ENCODE measurements around the gene SERPIND1.

SERPIND1 gene

DNA sequence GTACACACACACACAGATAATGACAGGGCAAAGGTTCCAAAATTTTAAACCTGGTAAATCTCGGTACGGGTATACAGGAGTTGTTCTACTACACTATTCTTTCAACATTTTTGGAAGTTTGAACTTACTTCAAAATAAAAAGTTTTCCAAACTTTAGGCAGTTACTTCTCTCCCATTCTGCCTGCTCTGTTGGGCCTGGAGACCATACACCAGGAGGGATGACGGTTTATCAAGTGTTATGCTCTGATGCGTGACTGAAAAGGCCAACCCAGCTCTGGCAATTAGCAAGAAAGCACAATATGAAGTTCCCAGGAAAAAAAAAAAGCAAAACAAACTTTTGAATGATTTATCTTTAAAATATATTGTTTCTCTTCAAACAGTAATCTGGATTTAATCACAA, 969 bp downstream of the SERPIND1 start:
- H3K4me3 ChIP-seq (replicated peaks; ENCODE audit: low read depth, low read length), result no peak overlapping the region
- H3K27me3 ChIP-seq (replicated peaks; ENCODE audit: control insufficient read depth, insufficient read depth, low read length), result no peaks in the 10 kb centered on the region
- H3K36me3 ChIP-seq (ENCODE audit: control insufficient read depth, insufficient read depth, low read length), result no peaks in the 10 kb centered on the region; the same call in 1 of the 2 replicates
- no peak for TF ChIP-seq CTCF (IDR thresholded peaks at IDR 0.05; ENCODE audit: insufficient read depth, low read length, poor library complexity, severe bottlenecking)
- no peak for DNase-seq (ENCODE audit: extremely low read depth, insufficient read length)

DNA sequence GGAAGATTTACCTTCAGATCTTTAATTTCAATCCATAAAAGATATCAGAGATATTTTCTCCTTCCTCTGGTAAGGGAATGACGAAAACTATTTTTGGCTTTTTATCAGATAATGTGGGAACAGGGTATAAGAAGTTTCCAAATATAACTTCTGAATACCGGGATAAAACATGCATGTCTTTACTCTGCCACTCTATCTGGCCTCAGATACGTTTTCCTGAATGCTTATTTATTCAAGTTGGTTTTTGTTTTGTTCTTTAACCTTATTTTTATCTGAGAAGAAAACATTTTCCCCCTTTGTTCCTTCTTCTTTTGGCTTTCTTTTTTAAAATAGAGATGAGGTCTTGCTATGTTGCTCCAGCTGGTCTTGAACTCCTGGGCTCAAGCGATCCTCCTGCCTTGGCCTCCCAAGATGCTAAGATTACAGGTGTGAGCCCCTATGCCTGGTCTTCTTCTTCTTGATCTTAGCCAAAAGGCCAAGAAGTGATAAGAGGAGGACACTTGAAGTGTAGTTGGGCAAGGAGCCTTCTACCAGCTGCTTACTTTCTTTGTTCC, 1.5 kb downstream of the SERPIND1 start:
- TF ChIP-seq CTCF (IDR thresholded peaks at IDR 0.05; ENCODE audit: insufficient read depth, low read length, poor library complexity, severe bottlenecking), result no peak
- Histone ChIP-seq H3K4me3 (replicated peaks; ENCODE audit: low read depth, low read length) (no peak overlapping the region), H3K36me3 (ENCODE audit: control insufficient read depth, insufficient read depth, low read length) (no peaks in the 10 kb centered on the region; the same call in 1 of the 2 replicates), H3K27me3 (replicated peaks; ENCODE audit: control insufficient read depth, insufficient read depth, low read length) (no peaks in the 10 kb centered on the region)
- no peak for DNase-seq (ENCODE audit: extremely low read depth, insufficient read length)

- TF ChIP-seq CTCF (IDR thresholded peaks at IDR 0.05; ENCODE audit: insufficient read depth, low read length, poor library complexity, severe bottlenecking), result no peak
- DNase-seq (ENCODE audit: extremely low read depth, insufficient read length), result no peak
- no peak overlapping the region for H3K4me3 ChIP-seq (replicated peaks; ENCODE audit: low read depth, low read length)
- H3K27me3 ChIP-seq (replicated peaks; ENCODE audit: control insufficient read depth, insufficient read depth, low read length), result no peaks in the 10 kb centered on the region
- peaks cover 4% of the 10 kb centered on the region for H3K36me3 ChIP-seq (ENCODE audit: control insufficient read depth, insufficient read depth, low read length)
These were observed 2.9 kb downstream of the SERPIND1 start for GRCh38 chr22:20776624-20777405.

DNA sequence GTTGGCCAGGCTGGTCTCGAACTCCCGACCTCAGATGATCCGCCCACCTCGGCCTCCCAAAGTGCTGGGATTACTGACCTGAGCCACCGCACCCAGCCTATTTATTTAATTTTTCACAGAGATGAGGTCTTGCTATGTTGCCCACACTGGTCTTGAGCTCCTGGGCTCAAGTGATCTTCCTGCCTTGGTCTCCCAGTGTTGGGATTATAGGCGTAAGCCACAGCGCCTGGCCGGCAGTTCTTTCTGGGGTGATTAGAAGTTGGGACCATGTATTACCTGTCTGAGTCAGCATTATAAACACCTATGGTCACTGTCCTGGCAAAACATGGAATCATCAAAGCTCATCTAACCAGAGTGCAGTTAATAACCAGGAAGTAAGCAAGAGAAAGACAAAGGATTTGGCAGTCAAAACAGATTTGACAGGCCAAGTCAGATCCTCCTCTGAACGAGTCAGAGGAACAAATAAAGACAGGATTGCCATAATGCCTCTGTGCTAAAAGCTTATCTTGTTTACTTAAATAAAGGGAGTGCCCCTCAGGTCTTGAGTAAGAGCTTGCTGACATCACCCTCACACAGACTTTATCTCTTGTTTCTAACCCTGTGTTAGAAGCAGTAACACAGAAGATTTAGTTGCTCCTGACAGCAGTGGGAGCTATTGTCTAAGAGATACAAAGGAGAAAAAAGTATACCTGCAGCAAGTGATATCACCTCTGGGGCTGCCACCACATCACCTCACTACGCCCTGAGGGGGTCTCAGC, 3.7 kb downstream of the SERPIND1 start:
- Histone ChIP-seq H3K4me3 (replicated peaks; ENCODE audit: low read depth, low read length) (no peak overlapping the region), H3K36me3 (ENCODE audit: control insufficient read depth, insufficient read depth, low read length) (peaks cover 4% of the 10 kb centered on the region), H3K27me3 (replicated peaks; ENCODE audit: control insufficient read depth, insufficient read depth, low read length) (no peaks in the 10 kb centered on the region)
- TF ChIP-seq CTCF (IDR thresholded peaks at IDR 0.05; ENCODE audit: insufficient read depth, low read length, poor library complexity, severe bottlenecking), result no peak
- no peak for DNase-seq (ENCODE audit: extremely low read depth, insufficient read length)

DNA sequence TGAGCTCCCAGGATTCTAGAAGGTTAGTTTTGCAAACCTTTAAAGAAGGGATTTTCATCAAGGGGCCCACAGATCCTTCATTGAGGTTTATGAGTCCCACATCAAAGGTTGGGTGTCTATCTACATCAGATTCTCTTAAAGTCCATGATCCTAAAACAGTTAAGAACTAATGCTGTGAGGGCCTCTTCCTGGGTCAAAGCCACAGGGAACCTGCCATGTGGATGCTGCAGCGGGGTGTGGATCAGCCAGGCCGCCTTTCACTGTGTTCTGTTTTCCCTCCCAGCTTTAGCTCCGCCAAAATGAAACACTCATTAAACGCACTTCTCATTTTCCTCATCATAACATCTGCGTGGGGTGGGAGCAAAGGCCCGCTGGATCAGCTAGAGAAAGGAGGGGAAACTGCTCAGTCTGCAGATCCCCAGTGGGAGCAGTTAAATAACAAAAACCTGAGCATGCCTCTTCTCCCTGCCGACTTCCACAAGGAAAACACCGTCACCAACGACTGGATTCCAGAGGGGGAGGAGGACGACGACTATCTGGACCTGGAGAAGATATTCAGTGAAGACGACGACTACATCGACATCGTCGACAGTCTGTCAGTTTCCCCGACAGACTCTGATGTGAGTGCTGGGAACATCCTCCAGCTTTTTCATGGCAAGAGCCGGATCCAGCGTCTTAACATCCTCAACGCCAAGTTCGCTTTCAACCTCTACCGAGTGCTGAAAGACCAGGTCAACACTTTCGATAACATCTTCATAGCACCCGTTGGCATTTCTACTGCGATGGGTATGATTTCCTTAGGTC, 5.3 kb downstream of the SERPIND1 start:
- TF ChIP-seq CTCF (IDR thresholded peaks at IDR 0.05; ENCODE audit: insufficient read depth, low read length, poor library complexity, severe bottlenecking), result no peak
- no peak for DNase-seq (ENCODE audit: extremely low read depth, insufficient read length)
- no peaks in the 10 kb centered on the region for H3K27me3 ChIP-seq (replicated peaks; ENCODE audit: control insufficient read depth, insufficient read depth, low read length)
- peaks cover 6% of the 10 kb centered on the region for H3K36me3 ChIP-seq (ENCODE audit: control insufficient read depth, insufficient read depth, low read length)
- H3K4me3 ChIP-seq (replicated peaks; ENCODE audit: low read depth, low read length), result no peak overlapping the region

Measured in GM06990 (cell line).